ENCODE results near the gene DAPK1. TPM values are rescaled to one million over a fixed set of nuclear protein-coding genes. Genes with fewer than 3 reads are reported as not detected.
"Not testable (repeated sequence)": the region's sequence is repeated elsewhere in the genome, so short reads cannot be mapped to it uniquely, and the experiment has no call there.

Gene DAPK1
- total RNA-seq, 2 experiments from 2014 or later = 1.2 to 6.8 TPM

GRCh38 chr9:87548159-87548558 is 50.5 kb downstream of the DAPK1 start:
- Mint-ChIP-seq H3K36me3 (peaks cover 1% of the 10 kb centered on the region), H3K4me3 (no peak overlapping the region), H3K27me3 (no peaks in the 10 kb centered on the region), H3K4me1 (no peaks in the 10 kb centered on the region), H3K27ac (no peak overlapping the region), H3K9me3 (ENCODE audit: low read depth) (no peaks in the 10 kb centered on the region)
- DNase-seq (no peak), ATAC-seq (no peak)
- CTCF ChIA-PET = no interaction called here

- ATAC-seq, CTCF ChIA-PET, H3K36me3 Mint-ChIP-seq: not testable (repeated sequence)
These were observed 51.4 kb downstream of the DAPK1 start for GRCh38 chr9:87549088-87549487.

GRCh38 chr9:87549791-87550190 is 52.1 kb downstream of the DAPK1 start:
- Mint-ChIP-seq H3K4me3 (no peak overlapping the region), H3K27ac (no peak overlapping the region), H3K4me1 (no peaks in the 10 kb centered on the region), H3K36me3 (peaks cover 1% of the 10 kb centered on the region), H3K27me3 (no peaks in the 10 kb centered on the region), H3K9me3 (ENCODE audit: low read depth) (no peaks in the 10 kb centered on the region)
- CTCF ChIA-PET = no interaction called here
- ATAC-seq (no peak), DNase-seq (no peak)

More at GRCh38 chr9:87549088-87549487, 51.4 kb downstream of the DAPK1 start:
- H3K4me1 Mint-ChIP-seq; H3K9me3 Mint-ChIP-seq (ENCODE audit: low read depth); DNase-seq; H3K4me3 Mint-ChIP-seq; H3K27ac Mint-ChIP-seq; H3K27me3 Mint-ChIP-seq: not testable (repeated sequence)

GRCh38 chr9:87550253-87550954 is 52.7 kb downstream of the DAPK1 start:
- Mint-ChIP-seq H3K9me3 (ENCODE audit: low read depth) (no peaks in the 10 kb centered on the region), H3K27ac (no peak overlapping the region), H3K27me3 (no peaks in the 10 kb centered on the region), H3K4me1 (no peaks in the 10 kb centered on the region), H3K4me3 (no peak overlapping the region), H3K36me3 (peaks cover 1% of the 10 kb centered on the region)
- CTCF ChIA-PET = no interaction called here
- no peak for DNase-seq
- no peak for ATAC-seq

- no peaks in the 10 kb centered on the region for H3K4me1 Mint-ChIP-seq
- H3K9me3 Mint-ChIP-seq (ENCODE audit: low read depth) = no peaks in the 10 kb centered on the region
- CTCF ChIA-PET = no interaction called here
- ATAC-seq (no peak), DNase-seq (no peak)
- H3K36me3 Mint-ChIP-seq = peaks cover 1% of the 10 kb centered on the region
- H3K27me3 Mint-ChIP-seq = no peaks in the 10 kb centered on the region
- no peak overlapping the region for H3K27ac Mint-ChIP-seq
- H3K4me3 Mint-ChIP-seq = no peak overlapping the region
These were observed 54.1 kb downstream of the DAPK1 start for GRCh38 chr9:87551772-87552217.

- no peak overlapping the region for H3K27ac Mint-ChIP-seq
- H3K4me1 Mint-ChIP-seq = no peaks in the 10 kb centered on the region
- DNase-seq (no peak), ATAC-seq (no peak)
- no peak overlapping the region for H3K4me3 Mint-ChIP-seq
- CTCF ChIA-PET = no interaction called here
- no peaks in the 10 kb centered on the region for H3K36me3 Mint-ChIP-seq
- no peaks in the 10 kb centered on the region for H3K27me3 Mint-ChIP-seq
- no peaks in the 10 kb centered on the region for H3K9me3 Mint-ChIP-seq (ENCODE audit: low read depth)
These were observed 56.7 kb downstream of the DAPK1 start for GRCh38 chr9:87554171-87554910.

- H3K27ac Mint-ChIP-seq = no peak overlapping the region
- no peak overlapping the region for H3K4me3 Mint-ChIP-seq
- H3K4me1 Mint-ChIP-seq = no peaks in the 10 kb centered on the region
- DNase-seq (no peak), ATAC-seq (no peak)
- no peaks in the 10 kb centered on the region for H3K9me3 Mint-ChIP-seq (ENCODE audit: low read depth)
- no peaks in the 10 kb centered on the region for H3K27me3 Mint-ChIP-seq
- CTCF ChIA-PET = no interaction called here
- no peaks in the 10 kb centered on the region for H3K36me3 Mint-ChIP-seq
These were observed 57.3 kb downstream of the DAPK1 start for GRCh38 chr9:87554976-87555375.

GRCh38 chr9:87556039-87556438 is 58.4 kb downstream of the DAPK1 start:
- CTCF ChIA-PET = no interaction called here
- no peak overlapping the region for H3K27ac Mint-ChIP-seq

GRCh38 chr9:87556821-87557220 is 59.2 kb downstream of the DAPK1 start:
- H3K36me3 Mint-ChIP-seq = no peaks in the 10 kb centered on the region
- no peak overlapping the region for H3K27ac Mint-ChIP-seq
- CTCF ChIA-PET = no interaction called here
- no peaks in the 10 kb centered on the region for H3K4me1 Mint-ChIP-seq
- DNase-seq = no peak
- H3K27me3 Mint-ChIP-seq = no peaks in the 10 kb centered on the region
- no peak for ATAC-seq
- no peak overlapping the region for H3K4me3 Mint-ChIP-seq
- no peaks in the 10 kb centered on the region for H3K9me3 Mint-ChIP-seq (ENCODE audit: low read depth)

More at GRCh38 chr9:87556039-87556438, 58.4 kb downstream of the DAPK1 start:
- H3K4me3 Mint-ChIP-seq = no peak overlapping the region
- no peak for ATAC-seq
- DNase-seq = no peak
- H3K9me3 Mint-ChIP-seq (ENCODE audit: low read depth) = no peaks in the 10 kb centered on the region
- no peaks in the 10 kb centered on the region for H3K36me3 Mint-ChIP-seq
- no peaks in the 10 kb centered on the region for H3K4me1 Mint-ChIP-seq
- no peaks in the 10 kb centered on the region for H3K27me3 Mint-ChIP-seq

GRCh38 chr9:87557996-87558395 is 60.3 kb downstream of the DAPK1 start:
- no peaks in the 10 kb centered on the region for H3K4me1 Mint-ChIP-seq
- ATAC-seq (no peak), DNase-seq (no peak)
- CTCF ChIA-PET = no interaction called here
- H3K27ac Mint-ChIP-seq = no peak overlapping the region
- H3K36me3 Mint-ChIP-seq = no peaks in the 10 kb centered on the region
- no peaks in the 10 kb centered on the region for H3K27me3 Mint-ChIP-seq
- H3K9me3 Mint-ChIP-seq (ENCODE audit: low read depth) = no peaks in the 10 kb centered on the region
- no peak overlapping the region for H3K4me3 Mint-ChIP-seq

- ATAC-seq (no peak), DNase-seq (no peak)
- Mint-ChIP-seq H3K9me3 (ENCODE audit: low read depth) (no peaks in the 10 kb centered on the region), H3K4me1 (no peaks in the 10 kb centered on the region), H3K4me3 (no peak overlapping the region), H3K36me3 (no peaks in the 10 kb centered on the region), H3K27ac (no peak overlapping the region), H3K27me3 (no peaks in the 10 kb centered on the region)
- CTCF ChIA-PET = interaction anchor here (0.6 kb wide), 1 partner anchor 611 kb away, joined by 3 read pairs; the partner anchor contains the start of gene GAS1
These were observed 61.0 kb downstream of the DAPK1 start for GRCh38 chr9:87558606-87559190.

- Mint-ChIP-seq H3K4me1 (no peaks in the 10 kb centered on the region), H3K27me3 (no peaks in the 10 kb centered on the region), H3K9me3 (ENCODE audit: low read depth) (no peaks in the 10 kb centered on the region), H3K27ac (no peak overlapping the region), H3K36me3 (no peaks in the 10 kb centered on the region), H3K4me3 (no peak overlapping the region)
- DNase-seq (no peak), ATAC-seq (no peak)
- CTCF ChIA-PET = no interaction called here
These were observed 64.4 kb downstream of the DAPK1 start for GRCh38 chr9:87562062-87562461.

GRCh38 chr9:87562530-87563170 is 65.0 kb downstream of the DAPK1 start:
- H3K27me3 Mint-ChIP-seq = no peaks in the 10 kb centered on the region
- no peaks in the 10 kb centered on the region for H3K36me3 Mint-ChIP-seq
- no peak overlapping the region for H3K4me3 Mint-ChIP-seq
- no peaks in the 10 kb centered on the region for H3K9me3 Mint-ChIP-seq (ENCODE audit: low read depth)
- H3K4me1 Mint-ChIP-seq = no peaks in the 10 kb centered on the region
- no peak for ATAC-seq
- no peak overlapping the region for H3K27ac Mint-ChIP-seq
- DNase-seq = no peak
- CTCF ChIA-PET = no interaction called here

All from activated CD8-positive, alpha-beta memory T cell treated with anti-CD3 and anti-CD28 coated beads, Interleukin-2, amount 10 ng/mL, durations not matched to agents 7 days and 5 days (primary cell).